HG02970 (cell line): Measurements from ENCODE around the gene CCT6B.
A peak's percentile ranks its signal among the peaks of the same experiment; 100 is the strongest.
"Not testable (repeated sequence)": the region's sequence is repeated elsewhere in the genome, so short reads cannot be mapped to it uniquely, and the experiment has no call there.

Source experiments
- ATAC-seq: cut with Tn5 transposase; IDR thresholded peaks from one replicate; pipeline ENCODE4 v1.9.1; 2021; ENCODE audit warnings: mild to moderate bottlenecking, moderate library complexity, moderate number of reproducible peaks; ENCODE audit not compliant: unreplicated experiment, low FRiP score

CCT6B gene

GRCh38 chr17:34961093-34961911 is at the start of gene CCT6B, which contains the start of gene ZNF830:
TSS of gene CCT6B (minus strand) at chr17:34961460. CDS start at chr17:34961393, 67 bp downstream.
TSS of gene ZNF830 (plus strand) at chr17:34961540. CDS start at chr17:34961567, 27 bp downstream.
- ATAC-seq: peak; percentile 87

- ATAC-seq: no peak
Observed at GRCh38 chr17:35010093-35010492, 48.8 kb upstream of the CCT6B start.

GRCh38 chr17:35006961-35007360 is 45.7 kb upstream of the CCT6B start:
- ATAC-seq: no peak

GRCh38 chr17:35006345-35006744 is 45.1 kb upstream of the CCT6B start:
- no peak for ATAC-seq

- ATAC-seq: no peak
Observed at GRCh38 chr17:35003778-35004177, 42.5 kb upstream of the CCT6B start.

GRCh38 chr17:35002876-35003551 is 41.8 kb upstream of the CCT6B start:
- no peak for ATAC-seq

GRCh38 chr17:35001549-35001948 is 40.3 kb upstream of the CCT6B start:
- no peak for ATAC-seq

- not testable (repeated sequence) for ATAC-seq
Observed at GRCh38 chr17:35000965-35001364, 39.7 kb upstream of the CCT6B start.

- ATAC-seq: no peak
Observed at GRCh38 chr17:34999456-34999855, 38.2 kb upstream of the CCT6B start.

GRCh38 chr17:34998205-34998604 is 36.9 kb upstream of the CCT6B start:
- ATAC-seq: no peak

GRCh38 chr17:34997355-34997862 is 36.1 kb upstream of the CCT6B start:
- ATAC-seq: no peak

- ATAC-seq: no peak
Observed at GRCh38 chr17:34996422-34997285, 35.4 kb upstream of the CCT6B start.

- ATAC-seq: no peak
Observed at GRCh38 chr17:34993031-34993430, 31.8 kb upstream of the CCT6B start.

- no peak for ATAC-seq
Observed at GRCh38 chr17:34991606-34992005, 30.3 kb upstream of the CCT6B start.

GRCh38 chr17:34990921-34991365 is 29.7 kb upstream of the CCT6B start:
- ATAC-seq: no peak

- ATAC-seq: no peak
Observed at GRCh38 chr17:34989473-34989872, 28.2 kb upstream of the CCT6B start.

GRCh38 chr17:34988644-34989043 is 27.4 kb upstream of the CCT6B start:
- ATAC-seq: no peak

GRCh38 chr17:34987232-34987631 is 26.0 kb upstream of the CCT6B start:
- no peak for ATAC-seq

GRCh38 chr17:34981538-34982241 is 20.4 kb upstream of the CCT6B start:
- no peak for ATAC-seq
